Neural crest cell (in vitro differentiated cells): Measurements from ENCODE around the gene CTPS1. TPM values are rescaled to one million over a fixed set of nuclear protein-coding genes. Genes with fewer than 3 reads are reported as not detected.
A peak's percentile ranks its signal among the peaks of the same experiment; 100 is the strongest.

Experiments used
- DNase-seq: peaks from one replicate; pipeline ENCODE4 v3.0.0; 2021; ENCODE audit warnings: low read depth, mixed read lengths, low spot score
- H3K27ac Mint-ChIP-seq: one replicate; pipeline ENCODE4 v1.8.0; 2021; ENCODE audit warnings: mild to moderate bottlenecking, mixed read lengths; ENCODE audit not compliant: unreplicated experiment
- H3K27me3 Mint-ChIP-seq: 2 replicates; pipeline ENCODE4 v1.8.0; 2021; ENCODE audit warnings: low read depth, mild to moderate bottlenecking, mixed read lengths
- H3K36me3 Mint-ChIP-seq: 2 replicates; pipeline ENCODE4 v1.8.0; 2021; ENCODE audit warnings: low read depth, mild to moderate bottlenecking, mixed read lengths
- H3K4me1 Mint-ChIP-seq: 2 replicates; pipeline ENCODE4 v1.8.0; 2021; ENCODE audit warnings: mixed read lengths
- H3K4me3 Mint-ChIP-seq: one replicate; pipeline ENCODE4 v1.8.0; 2021; ENCODE audit warnings: mild to moderate bottlenecking, mixed read lengths
- H3K9me3 Mint-ChIP-seq: 2 replicates; pipeline ENCODE4 v1.8.0; 2021; ENCODE audit warnings: mixed read lengths
- CTCF ChIP-seq: fragments of 200-600 bp; sonication (generic); conservative IDR thresholded peaks from 2 replicates; pipeline ENCODE4 v1.5.0; 2021; ENCODE audit warnings: antibody characterized with exemption, mild to moderate bottlenecking
- total RNA-seq: library from RNA; stranded (reverse); gene quantifications from 2 replicates; pipeline ENCODE4 v1.2.1, GENCODE V29; 2021

CTPS1 gene
- total RNA-seq, 1 donor from 2014 or later = 114 TPM

GRCh38 chr1:40954626-40955025, 24.9 kb upstream of the CTPS1 start:
- no peaks in the 10 kb centered on the region for H3K36me3 Mint-ChIP-seq
- H3K27ac Mint-ChIP-seq = no peak overlapping the region
- H3K27me3 Mint-ChIP-seq = peaks cover 32% of the 10 kb centered on the region
- no peaks in the 10 kb centered on the region for H3K4me1 Mint-ChIP-seq
- TF ChIP-seq CTCF = no peak
- no peak overlapping the region for H3K4me3 Mint-ChIP-seq
- no peak for DNase-seq
- H3K9me3 Mint-ChIP-seq = no peaks in the 10 kb centered on the region

- no peaks in the 10 kb centered on the region for H3K4me1 Mint-ChIP-seq
- DNase-seq = no peak
- H3K9me3 Mint-ChIP-seq = no peaks in the 10 kb centered on the region
- peaks cover 29% of the 10 kb centered on the region for H3K27me3 Mint-ChIP-seq
- no peak overlapping the region for H3K4me3 Mint-ChIP-seq
- H3K36me3 Mint-ChIP-seq = no peaks in the 10 kb centered on the region
- TF ChIP-seq CTCF = no peak
- H3K27ac Mint-ChIP-seq = no peak overlapping the region
Measured at GRCh38 chr1:40955266-40955665, 24.2 kb upstream of the CTPS1 start.

GRCh38 chr1:40956407-40956806, 23.1 kb upstream of the CTPS1 start:
- no peak overlapping the region for H3K4me3 Mint-ChIP-seq
- no peak for DNase-seq
- peaks cover 19% of the 10 kb centered on the region for H3K27me3 Mint-ChIP-seq
- H3K27ac Mint-ChIP-seq = no peak overlapping the region
- H3K9me3 Mint-ChIP-seq = no peaks in the 10 kb centered on the region
- TF ChIP-seq CTCF = no peak
- no peaks in the 10 kb centered on the region for H3K4me1 Mint-ChIP-seq
- no peaks in the 10 kb centered on the region for H3K36me3 Mint-ChIP-seq

- Mint-ChIP-seq H3K4me1 (no peaks in the 10 kb centered on the region), H3K27me3 (peaks cover 9% of the 10 kb centered on the region), H3K9me3 (no peaks in the 10 kb centered on the region), H3K27ac (no peak overlapping the region), H3K4me3 (no peak overlapping the region), H3K36me3 (no peaks in the 10 kb centered on the region)
- no peak for TF ChIP-seq CTCF
- DNase-seq = no peak
Measured at GRCh38 chr1:40958210-40958609, 21.3 kb upstream of the CTPS1 start.

- H3K9me3 Mint-ChIP-seq = no peaks in the 10 kb centered on the region
- H3K27ac Mint-ChIP-seq = peak overlapping the region; percentile 85
- no peaks in the 10 kb centered on the region for H3K4me1 Mint-ChIP-seq
- H3K36me3 Mint-ChIP-seq = no peaks in the 10 kb centered on the region
- H3K27me3 Mint-ChIP-seq = no peaks in the 10 kb centered on the region
- no peak overlapping the region for H3K4me3 Mint-ChIP-seq
- no peak for TF ChIP-seq CTCF
- no peak for DNase-seq
Measured at GRCh38 chr1:40965531-40965930, 14.0 kb upstream of the CTPS1 start.

- Mint-ChIP-seq H3K27ac (no peak overlapping the region), H3K9me3 (no peaks in the 10 kb centered on the region), H3K36me3 (no peaks in the 10 kb centered on the region)
Measured at GRCh38 chr1:40966417-40966816, 13.1 kb upstream of the CTPS1 start.

More at GRCh38 chr1:40966417-40966816, 13.1 kb upstream of the CTPS1 start:
- Mint-ChIP-seq H3K4me3 (no peak overlapping the region), H3K4me1 (no peaks in the 10 kb centered on the region), H3K27me3 (no peaks in the 10 kb centered on the region)
- no peak for TF ChIP-seq CTCF
- no peak for DNase-seq
